ENCODE data around the gene MINDY4. TPM values are rescaled to one million over a fixed set of nuclear protein-coding genes. Genes with fewer than 3 reads are reported as not detected.

Gene MINDY4
- total RNA-seq, 1 experiment from 2014 or later, result 4.0 TPM

DNA sequence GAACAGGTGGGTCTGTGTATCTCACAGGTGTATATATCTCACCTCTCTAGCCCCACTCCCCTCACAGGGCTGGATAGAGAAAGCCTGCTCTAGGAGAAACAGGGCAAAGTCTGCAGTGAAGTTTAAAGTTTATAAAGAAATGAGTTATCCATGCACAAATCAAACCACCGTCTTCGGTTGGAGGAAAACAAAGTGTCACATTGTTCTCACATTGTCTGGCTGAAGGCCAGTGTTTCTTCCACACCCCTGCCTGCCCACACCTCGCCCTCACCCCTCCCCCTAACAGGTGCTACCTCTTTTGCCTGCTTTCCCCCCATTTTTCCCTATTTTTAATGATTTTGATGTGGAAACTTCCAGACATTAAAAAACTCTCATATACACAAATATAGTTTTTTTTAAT, 166.2 kb downstream of the MINDY4 start:
- no peak for DNase-seq (ENCODE audit: extremely low read depth, low read depth)

DNA sequence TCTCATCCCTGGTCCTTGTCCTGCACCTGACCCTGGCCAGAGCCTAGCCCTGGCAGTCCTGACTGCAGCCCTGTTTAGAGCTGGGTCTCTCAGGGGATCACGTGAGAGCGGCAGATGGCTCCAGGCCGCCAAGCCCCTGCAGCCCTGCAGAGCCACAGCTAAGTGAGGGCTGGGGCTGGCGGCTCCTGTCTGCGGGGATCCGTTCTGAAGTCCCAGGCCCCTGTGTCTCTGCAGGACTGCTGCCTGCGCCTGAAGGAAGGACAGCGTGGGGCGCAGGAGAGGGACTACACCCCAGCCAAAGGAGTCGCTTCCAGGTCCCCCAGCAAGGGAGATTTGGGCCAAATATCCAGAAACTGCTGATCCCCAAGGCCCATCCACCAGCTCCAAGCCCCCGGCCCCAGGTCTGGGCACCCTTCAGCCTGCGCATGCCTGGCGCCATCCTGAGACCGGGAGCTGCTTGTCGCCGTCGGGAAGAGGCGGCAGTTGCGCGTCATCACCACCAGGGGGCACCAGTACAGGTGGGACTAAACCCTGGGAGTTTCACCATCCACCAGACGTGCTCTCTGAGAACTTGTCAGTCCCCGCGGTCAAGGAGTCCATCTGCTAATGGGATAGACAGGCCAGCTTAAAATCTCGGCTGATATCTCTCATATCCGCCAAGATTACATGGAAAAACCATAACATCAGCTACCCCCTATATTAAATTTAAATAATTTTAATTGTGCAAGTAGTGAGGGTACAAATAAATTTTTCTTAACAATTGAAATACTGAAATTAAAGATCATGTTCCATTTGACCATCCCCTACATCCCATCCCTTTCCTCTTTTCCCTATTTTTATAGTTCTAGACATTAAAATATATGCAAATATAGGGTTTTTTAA, 167.5 kb downstream of the MINDY4 start:
- DNase-seq (ENCODE audit: extremely low read depth, low read depth), result peak; percentile 76

DNA sequence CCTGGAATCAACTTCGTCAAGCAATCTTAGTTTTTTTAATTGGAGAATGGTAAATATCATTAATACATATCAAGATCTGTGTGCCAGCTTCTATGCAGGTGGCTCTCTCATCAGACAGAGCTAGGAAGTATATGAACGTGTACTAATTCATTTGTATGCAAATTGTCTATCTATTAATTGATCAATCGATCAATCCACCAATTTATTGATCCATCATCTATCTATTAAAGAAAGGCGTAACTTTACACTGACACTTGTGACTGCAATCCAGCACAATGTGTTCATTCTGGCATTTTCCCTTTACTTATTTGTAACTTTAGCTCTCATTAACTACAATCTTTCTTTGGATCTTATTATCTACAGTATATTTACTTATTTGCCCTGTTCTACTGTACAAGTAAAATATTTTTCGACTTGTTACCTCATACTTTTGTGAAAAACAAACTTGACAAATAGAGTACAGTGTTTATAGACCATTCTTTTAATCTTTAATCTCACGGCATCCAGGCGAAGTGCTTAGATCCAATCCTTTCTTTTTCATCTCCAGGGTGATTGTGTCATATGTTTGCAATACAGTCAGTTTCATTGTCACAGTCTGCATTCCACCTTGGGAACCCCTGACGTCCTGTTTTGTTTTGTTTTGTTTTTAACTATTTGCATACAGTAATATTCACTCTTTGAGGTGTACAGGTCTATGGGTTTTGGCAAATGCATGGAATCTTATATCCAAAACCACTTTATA, 170.5 kb downstream of the MINDY4 start:
- DNase-seq (ENCODE audit: extremely low read depth, low read depth), result no peak

Other genes with a start within 250 kb of the MINDY4 start
- 477 and 493 TPM in 2 replicates for gene GARS1, start 176.5 kb upstream of the MINDY4 start, total RNA-seq (2014; rRNA removed; shearing (Covaris generic))
- gene CRHR2, start 89.0 kb upstream of the MINDY4 start, total RNA-seq (2014; rRNA removed; shearing (Covaris generic)), result not detected in 2 replicates
- not detected in 2 replicates for gene INMT, start 19.3 kb upstream of the MINDY4 start, total RNA-seq (2014; rRNA removed; shearing (Covaris generic))
- 0.15 and 0.26 TPM in 2 replicates for gene AQP1, start 140.4 kb downstream of the MINDY4 start, total RNA-seq (2014; rRNA removed; shearing (Covaris generic))
- not detected in 2 replicates for gene GHRHR, start 192.5 kb downstream of the MINDY4 start, total RNA-seq (2014; rRNA removed; shearing (Covaris generic))